NCI-H345 (cell line): ENCODE measurements around the gene SCGB1C1.

Experiments
- DNase-seq: peaks from one replicate; lab custom pipeline; 2025; lab: John Stamatoyannopoulos, UW

SCGB1C1 gene

DNA sequence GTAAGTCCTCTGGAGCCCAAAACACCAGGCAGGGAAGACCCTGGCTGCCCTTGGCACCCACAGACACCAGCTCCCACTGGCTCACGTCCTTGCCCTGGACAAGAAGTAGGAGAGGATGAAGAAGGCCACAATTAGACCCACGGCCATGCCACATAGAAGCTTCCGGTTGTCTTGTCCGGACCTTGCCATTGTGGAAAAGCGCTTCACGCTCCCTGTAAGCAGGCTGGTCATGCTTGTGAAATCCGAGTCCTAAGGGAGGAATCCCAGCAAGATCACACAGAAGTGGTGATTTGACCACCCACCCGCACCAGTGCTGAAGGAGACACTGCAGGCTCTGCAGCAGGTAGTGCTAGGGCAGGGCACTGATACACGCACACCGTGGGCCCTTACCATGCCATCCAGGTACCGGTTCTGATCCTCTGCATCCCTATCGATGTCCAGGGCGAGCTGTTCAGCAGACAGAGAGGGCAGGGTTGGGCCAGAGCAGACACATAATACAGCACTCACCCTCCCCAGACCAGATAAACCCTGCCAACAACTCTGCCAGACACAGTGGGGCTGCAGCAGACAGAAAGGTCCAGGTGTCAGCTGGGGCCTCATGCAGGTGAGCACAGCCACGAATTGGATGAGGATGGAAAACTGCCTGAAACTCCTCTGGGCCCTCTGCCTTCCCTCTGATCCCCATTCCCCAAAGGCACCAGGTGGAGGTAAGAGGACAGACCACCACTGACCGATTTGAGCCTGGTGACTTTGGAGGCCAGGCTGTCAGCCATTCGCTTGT lies 12.5 kb downstream of the SCGB1C1 start:
- DNase-seq: no peak

DNA sequence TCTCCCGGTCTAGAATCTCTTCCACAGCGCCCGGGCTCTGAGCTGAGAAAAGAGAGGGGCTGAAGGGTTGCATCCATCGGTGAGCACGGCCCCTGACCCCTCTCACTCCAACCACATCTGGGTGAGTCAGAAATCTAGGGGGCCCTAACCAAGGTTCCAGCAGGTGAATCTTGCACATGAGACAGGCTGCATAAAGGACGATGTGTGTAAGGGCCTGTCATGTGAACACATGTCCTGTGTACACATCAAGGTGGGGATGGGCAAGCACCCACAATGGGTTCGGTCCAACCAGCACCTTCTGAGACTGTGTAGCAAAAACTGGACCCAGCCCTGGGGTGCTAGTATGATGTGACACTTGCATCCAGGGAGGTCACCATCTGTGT lies 13.1 kb downstream of the SCGB1C1 start:
- no peak for DNase-seq

DNA sequence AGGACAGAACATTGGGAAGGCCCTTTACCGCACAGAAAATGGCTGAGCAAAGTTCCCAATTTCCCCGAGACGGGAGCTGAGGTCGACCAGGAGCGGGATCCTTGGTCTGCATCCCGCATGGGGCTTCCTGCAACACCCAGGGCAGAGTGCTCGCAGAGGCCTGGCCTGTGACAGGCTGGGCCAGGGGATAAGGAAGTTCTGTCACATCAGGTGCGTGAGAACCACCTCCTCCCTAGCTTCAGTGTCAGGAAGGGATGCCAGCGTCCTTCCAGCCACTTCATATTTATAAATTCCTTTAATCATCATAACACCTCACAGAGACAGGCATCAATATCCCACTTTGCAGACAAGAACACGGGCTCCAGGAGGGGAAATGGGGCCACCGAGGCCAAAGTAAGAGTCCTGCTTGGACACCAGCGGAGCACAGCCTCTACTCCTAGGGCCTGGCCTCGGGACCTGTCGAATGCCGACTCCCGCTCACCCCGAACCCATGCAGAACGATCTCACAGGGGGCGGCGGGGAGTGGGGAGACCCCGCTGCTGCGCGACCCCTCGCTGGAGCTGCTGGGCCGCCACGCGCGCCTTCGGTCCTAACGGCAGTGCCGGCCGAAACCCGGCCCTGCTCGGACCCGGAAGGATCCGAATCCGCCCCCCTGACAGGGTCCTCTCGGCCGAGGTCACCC lies 13.8 kb downstream of the SCGB1C1 start:
- no peak for DNase-seq

DNA sequence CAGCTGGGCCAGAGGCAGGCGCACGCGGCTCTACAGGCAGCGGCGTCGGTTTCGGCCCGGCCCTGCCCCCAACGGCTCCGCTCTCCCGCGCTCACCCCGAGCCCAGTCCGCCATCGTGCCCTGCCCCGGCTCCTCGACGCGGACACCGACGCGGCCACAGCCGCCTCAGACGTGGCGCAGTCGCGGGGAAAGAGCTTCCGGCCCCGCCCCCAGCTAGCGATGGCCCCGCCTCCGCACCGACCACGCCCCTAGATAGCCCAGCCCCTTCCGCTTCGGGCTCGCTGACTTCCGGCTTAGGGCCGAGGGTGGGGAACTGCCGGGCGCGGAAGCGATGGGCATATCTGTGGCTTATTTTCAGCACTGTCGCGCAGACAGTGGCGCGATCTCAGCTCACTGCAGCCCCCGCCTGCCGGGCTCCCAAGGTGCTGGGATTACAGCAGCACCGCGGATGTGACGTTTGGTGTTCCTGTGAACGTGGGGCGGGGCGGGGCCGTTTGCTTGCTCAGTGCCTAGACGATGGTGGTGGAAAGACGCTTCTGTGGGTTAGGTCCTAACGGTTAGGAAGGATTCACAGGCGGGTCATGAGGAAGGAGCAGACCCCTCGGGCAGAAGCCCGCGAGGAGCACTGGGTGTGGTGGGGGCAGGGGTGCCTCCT lies 14.5 kb downstream of the SCGB1C1 start, which contains the start of the genes BET1L and RIC8A:
Gene BET1L, minus strand, starts transcription at position 192 of the 655 bp plus-strand sequence. Its CDS starts 78 bp downstream, at position 114.
Gene RIC8A, plus strand, starts transcription at position 501 of the 655 bp plus-strand sequence. CDS start 1,147 bp downstream, outside the sequence.
- DNase-seq: peak; percentile 92

DNA sequence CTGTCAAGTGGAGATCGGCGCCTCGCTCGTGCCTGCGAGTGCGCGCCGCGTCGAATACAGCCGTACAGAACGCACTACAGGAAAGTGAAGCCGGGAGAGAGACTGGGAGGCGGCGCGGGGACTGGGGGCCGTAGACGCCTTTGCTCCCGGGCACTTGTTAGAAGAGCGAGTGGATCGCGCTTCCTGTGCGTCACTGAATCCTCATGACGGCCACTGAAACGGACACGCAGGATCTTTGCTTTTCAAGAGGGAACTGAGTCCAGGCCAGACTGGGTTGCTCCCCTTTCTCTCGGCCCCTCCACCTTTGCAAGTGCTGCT lies 14.9 kb downstream of the SCGB1C1 start:
- no peak for DNase-seq

DNA sequence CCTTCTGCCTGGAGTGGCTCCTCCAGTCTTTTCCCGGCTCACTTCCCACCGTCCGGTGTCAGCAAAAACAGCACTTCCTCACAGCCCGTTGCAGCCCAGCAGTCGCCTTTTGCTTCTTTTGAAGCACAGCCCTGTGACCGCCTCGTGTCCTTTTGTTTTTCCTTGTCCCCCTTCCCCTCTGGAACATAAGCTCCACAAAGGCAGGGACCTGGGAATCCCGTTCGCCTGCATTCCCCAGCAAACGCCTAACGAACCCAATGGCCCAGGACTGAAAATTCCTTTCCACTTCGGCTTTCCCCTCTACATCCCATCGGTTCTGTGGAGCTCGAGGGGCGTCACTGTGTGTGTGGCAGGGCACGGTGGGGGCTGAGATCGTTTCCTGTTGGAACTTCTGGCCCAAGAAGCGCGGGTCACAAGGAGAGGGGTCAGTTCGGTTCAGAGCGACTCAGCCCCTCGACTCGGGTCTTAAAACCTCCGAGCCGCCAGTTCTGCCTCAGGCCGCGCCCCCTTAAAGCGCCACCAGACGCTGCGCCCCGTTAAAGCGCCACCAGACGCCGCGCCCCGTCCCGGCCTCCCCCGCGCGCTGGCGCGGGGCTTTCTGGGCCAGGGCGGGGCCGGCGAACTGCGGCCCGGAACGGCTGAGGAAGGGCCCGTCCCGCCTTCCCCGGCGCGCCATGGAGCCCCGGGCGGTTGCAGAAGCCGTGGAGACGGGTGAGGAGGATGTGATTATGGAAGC lies 15.5 kb downstream of the SCGB1C1 start:
- DNase-seq: peak; percentile 71

DNA sequence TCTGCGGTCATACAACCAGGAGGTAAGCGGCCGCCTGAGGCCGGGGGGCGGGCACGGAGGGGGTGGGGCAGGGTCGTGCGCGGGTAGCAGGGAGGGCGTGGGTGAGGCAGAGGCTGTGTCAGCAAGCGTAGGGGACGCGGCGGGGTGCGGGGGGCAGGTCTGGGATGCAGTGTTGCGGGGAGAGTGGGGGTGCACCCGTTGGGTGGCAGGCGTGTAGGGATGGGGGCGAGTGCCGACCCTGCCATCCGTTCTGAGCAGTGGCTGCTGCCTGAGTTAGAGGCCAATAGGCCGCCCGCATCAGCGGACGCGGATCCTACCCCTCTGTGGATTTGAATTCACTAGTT lies 16.0 kb downstream of the SCGB1C1 start:
- no peak for DNase-seq

DNA sequence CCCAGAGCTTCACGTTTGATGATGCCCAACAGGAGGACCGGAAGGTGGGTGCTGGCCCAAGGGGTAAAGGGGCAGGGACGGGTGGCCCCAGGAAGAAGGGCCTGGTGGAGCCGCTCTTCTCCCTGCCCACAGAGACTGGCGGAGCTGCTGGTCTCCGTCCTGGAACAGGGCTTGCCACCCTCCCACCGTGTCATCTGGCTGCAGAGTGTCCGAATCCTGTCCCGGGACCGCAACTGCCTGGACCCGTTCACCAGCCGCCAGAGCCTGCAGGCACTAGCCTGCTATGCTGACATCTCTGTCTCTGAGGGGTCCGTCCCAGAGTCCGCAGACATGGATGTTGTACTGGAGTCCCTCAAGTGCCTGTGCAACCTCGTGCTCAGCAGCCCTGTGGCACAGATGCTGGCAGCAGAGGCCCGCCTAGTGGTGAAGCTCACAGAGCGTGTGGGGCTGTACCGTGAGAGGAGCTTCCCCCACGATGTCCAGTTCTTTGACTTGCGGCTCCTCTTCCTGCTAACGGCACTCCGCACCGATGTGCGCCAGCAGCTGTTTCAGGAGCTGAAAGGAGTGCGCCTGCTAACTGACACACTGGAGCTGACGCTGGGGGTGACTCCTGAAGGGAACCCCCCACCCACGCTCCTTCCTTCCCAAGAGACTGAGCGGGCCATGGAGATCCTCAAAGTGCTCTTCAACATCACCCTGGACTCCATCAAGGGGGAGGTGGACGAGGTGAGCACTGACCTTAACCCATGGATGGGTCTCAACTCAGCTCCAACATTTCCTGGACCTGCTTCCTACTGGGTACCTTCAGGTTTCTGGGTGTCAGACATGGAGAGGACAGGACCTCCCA lies 16.6 kb downstream of the SCGB1C1 start:
- no peak for DNase-seq

DNA sequence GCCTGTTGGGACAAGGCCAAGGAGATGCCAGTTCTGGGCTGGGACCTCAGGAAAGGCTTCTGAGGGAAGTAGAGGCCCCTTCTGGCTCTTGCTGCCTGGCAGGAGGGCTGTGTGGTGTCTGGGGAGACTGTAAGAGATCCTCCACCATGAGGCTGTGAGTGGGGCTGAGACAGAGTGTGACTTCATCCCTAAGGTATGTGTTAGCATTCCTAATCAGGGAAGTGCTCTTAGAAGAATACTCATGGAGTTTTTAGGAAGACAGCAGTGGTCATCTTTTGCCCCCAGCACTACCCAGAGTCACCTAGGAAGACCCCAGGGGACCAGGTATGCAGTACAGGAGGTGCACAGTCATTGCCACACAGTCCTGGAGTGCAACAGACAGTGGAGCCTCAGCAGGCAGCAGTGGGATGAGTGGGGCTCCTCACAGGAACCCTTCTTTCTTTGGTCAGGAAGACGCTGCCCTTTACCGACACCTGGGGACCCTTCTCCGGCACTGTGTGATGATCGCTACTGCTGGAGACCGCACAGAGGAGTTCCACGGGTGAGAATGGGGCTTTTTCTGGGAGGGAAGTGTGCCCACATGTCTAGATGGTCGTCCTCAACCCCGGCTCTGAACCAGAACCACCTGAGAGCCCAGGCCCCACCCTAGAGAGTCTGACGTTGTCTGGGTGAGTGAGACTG lies 17.4 kb downstream of the SCGB1C1 start:
- DNase-seq: no peak

DNA sequence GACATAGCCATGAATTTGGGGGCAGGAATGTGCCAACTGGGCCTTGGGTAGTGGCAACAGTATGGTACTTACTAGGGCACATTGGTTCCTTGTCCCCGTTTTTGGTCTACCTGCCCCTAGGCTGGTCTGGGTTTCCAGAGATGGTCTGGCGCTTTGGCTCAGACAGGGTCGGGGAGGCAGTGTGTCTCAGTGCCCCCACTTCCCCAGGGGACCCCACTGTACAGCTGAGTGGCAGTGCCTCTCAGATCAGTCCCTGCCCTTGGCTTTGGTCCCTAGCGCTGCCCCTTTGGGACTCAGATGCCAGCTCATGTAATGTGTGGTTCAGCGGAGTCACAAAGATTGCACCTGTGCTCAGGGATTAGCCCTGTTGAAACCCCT lies 17.9 kb downstream of the SCGB1C1 start:
- DNase-seq: no peak

DNA sequence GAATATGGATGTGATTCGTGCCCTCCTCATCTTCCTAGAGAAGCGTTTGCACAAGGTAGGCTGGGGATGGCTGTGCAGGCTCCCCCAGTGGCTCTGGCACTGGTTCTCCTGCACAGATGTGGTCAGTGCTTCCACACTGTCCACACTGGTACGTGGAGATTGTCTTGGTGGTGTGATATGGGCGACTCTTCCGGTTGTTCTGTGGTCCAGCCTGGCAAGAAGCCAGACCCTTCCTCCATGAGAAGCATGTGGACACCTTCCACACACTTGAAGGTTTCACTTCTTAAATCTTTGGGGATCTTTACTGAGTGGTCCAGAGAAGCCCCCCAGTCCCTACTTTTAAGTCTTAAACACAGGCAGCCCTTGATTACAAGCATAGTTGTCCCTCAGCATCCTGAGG lies 18.4 kb downstream of the SCGB1C1 start:
- no peak for DNase-seq

DNA sequence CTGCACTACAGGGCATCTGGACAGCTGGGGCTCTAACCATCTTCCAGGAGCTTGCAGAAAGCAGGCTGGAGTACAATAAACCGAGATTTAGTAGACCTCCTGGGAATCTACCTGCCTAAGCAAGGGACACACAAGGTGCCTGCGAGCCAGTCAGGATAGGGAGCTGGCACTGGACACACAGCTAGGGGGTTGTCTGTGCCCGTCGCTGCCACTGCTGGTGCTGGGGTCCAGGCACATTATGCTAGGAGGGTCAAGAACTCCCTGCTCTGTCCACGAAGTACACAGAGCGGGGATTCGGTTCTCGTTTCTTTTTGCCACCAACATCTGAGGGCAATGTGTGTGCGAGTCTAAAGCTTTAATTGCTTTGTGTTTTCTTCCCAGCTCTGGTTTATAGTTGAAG lies 18.9 kb downstream of the SCGB1C1 start:
- no peak for DNase-seq

DNA sequence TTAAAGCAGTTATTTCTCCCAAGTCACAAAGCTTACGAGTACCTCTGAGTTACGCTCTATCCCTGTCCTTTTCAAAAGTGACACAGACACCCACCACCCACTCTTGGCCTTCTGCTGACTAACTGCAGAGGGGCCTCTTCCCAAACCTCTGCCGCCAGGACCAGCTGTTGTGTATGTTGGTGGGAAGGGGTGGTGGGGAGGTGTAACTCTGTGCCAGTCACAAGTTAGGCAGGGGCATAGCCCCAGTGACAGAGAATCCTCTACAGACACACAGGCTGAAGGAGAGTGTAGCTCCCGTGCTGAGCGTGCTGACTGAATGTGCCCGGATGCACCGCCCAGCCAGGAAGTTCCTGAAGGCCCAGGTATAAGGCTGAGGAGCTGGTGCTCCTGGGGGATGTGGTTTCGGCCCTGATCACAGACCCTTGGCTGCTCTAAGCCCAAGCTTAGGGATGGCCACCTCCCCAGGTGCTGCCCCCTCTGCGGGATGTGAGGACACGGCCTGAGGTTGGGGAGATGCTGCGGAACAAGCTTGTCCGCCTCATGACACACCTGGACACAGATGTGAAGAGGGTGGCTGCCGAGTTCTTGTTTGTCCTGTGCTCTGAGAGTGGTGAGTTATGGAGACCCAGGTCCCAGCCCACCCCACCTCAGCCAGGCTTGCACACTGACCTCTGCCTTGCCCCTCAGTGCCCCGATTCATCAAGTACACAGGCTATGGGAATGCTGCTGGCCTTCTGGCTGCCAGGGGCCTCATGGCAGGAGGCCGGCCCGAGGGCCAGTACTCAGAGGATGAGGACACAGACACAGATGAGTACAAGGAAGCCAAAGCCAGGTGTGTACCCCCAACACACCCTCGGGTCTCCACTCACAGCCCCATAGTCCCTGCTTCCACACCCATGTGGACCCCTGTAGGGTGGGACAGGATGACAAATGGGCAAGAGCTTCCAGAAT lies 19.5 kb downstream of the SCGB1C1 start:
- no peak for DNase-seq

DNA sequence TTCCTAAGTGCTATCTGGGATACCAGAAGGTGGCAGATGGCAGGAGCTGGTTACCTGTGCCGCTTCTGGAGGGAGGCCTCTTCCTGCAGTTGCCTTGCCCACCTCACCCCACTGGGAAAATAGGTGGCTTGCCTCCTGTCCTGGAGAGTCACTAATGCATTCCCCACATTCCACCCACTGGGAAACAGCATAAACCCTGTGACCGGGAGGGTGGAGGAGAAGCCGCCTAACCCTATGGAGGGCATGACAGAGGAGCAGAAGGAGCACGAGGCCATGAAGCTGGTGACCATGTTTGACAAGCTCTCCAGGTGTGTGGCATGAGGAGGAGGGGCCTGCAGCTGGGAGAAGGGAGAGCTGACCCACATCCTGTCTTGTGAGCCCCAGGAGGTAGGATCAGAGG lies 20.2 kb downstream of the SCGB1C1 start:
- no peak for DNase-seq

DNA sequence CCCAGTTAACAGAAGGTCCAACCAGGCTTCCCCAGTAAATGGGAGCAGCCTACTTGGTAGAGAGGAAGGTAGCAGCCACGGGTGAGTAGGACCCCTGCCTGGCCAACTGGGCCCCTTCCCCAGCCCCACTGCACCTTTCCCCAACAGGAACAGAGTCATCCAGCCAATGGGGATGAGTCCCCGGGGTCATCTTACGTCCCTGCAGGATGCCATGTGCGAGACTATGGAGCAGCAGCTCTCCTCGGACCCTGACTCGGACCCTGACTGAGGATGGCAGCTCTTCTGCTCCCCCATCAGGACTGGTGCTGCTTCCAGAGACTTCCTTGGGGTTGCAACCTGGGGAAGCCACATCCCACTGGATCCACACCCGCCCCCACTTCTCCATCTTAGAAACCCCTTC lies 21.2 kb downstream of the SCGB1C1 start:
- no peak for DNase-seq

DNA sequence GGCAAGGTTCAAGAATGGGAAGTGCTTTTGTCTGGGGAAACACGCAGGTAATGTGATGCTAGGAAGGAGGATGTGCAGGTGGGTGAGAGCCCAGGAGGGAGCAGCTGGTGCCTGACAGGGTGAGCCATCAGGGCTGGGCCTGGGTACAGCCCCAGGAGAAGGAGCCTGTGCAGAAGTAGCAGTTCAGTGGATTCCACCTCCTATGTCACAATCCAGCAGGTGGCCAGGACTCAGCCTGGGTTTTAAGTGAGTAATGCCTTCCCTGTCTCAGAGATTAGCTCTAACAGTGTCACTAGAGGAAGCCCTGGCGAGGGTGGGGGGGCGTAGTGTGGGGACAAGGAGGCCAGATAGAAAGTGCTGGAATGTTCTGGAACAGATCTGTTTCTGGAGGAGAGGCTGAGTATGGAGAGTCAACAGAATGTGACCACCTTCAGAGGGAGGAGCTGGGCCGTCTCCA lies 22.7 kb downstream of the SCGB1C1 start:
- DNase-seq: no peak

DNA sequence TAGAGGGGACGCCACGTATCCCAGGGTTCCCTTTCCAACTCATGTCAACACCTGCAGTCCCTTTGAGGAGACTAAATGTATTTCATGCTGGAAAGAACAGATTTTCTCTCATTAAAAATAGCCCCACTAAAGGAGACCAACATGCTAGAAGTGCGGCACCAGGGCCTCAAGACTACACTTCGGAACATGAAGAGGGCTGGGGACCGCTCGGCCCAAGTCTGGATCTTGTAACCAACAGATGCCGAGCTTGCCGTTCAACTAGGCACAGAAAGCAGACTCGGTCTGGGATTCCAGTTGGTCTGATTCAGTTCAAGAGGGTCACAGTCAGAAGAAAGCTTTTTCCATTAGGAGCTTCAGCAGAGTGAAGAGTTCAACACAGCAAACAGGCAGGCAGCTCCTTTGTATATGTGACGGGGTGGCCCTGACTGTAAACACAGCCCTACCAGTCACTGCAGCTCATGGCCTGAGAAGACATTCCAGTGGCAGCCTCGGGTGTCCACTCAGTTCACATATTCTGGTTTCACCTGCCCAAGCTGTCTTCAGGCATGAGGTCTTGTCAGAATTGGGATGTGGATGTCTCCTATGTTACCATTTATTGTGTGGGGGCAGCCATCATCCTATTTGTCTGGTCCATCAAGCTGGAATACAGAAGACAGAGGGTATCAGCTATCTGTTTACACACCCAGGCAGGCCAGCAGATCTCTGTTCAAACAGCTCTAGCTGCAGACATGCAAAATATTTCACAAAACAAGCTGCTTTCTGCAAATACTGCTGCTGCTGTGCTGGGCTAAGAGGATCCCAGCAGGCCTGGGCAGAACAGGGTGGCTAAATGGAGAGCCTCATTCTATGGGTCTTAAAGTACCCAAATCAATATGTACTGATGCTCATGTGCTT lies 23.4 kb downstream of the SCGB1C1 start:
- DNase-seq: no peak

DNA sequence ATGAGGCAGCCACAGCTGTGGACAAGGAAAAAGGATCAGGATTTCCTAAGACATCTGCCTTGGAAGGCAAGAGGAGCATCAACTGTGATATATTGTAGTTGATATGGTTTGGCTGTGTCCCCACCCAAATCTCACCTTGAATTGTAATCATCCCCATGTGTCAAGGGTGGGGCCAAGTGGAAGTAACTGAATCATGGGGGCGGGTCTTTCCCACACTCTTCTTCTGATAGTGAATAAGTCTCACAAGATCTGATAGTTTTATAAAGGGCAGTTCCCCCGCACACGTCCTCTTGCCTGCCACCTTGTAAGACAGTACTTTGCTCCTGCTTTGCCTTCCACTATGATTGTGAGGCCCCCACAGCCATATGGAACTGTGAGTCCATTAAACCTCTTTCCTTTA lies 24.8 kb downstream of the SCGB1C1 start:
- DNase-seq: no peak
